ENCODE results near the gene NRG2.

Gene NRG2

GRCh38 chr5:139799359-139799758 is 243.7 kb downstream of the NRG2 start:
- H3F3A ChIP-seq (ENCODE audit: control insufficient read depth, insufficient read depth), result no peaks in the 10 kb centered on the region
- no peak overlapping the region for H3K4me2 ChIP-seq (ENCODE audit: low read length)
- H3K4me3 ChIP-seq (ENCODE audit: low read length), result no peak overlapping the region
- no peak overlapping the region for H3K27ac ChIP-seq (ENCODE audit: low read depth, low read length)
- H3K4me1 ChIP-seq (ENCODE audit: control insufficient read depth, low read length), result no peaks in the 10 kb centered on the region
- no peak for TF ChIP-seq CTCF (IDR thresholded peaks at IDR 0.05; ENCODE audit: low read depth, low read length, poor library complexity, severe bottlenecking)
- TF ChIP-seq EZH2phosphoT487 (IDR thresholded peaks at IDR 0.05; ENCODE audit: borderline replicate concordance, low read length), result no peak
- H3K36me3 ChIP-seq (ENCODE audit: control insufficient read depth, low read length), result no peaks in the 10 kb centered on the region
- H3K9me2 ChIP-seq (replicated peaks; ENCODE audit: control insufficient read depth, low read length), result no peaks in the 10 kb centered on the region
- H3K27me3 ChIP-seq (ENCODE audit: control insufficient read depth, low read length), result peaks cover 36% of the 10 kb centered on the region
- H4K20me1 ChIP-seq (ENCODE audit: control insufficient read depth, insufficient read depth, low read depth, low read length), result no peaks in the 10 kb centered on the region
- no peaks in the 10 kb centered on the region for H3K79me2 ChIP-seq (ENCODE audit: control insufficient read depth, low read length)
- H3K9me3 ChIP-seq (ENCODE audit: control insufficient read depth, insufficient read depth, low read length), result no peaks in the 10 kb centered on the region

- peaks cover 36% of the 10 kb centered on the region for H3K27me3 ChIP-seq (ENCODE audit: control insufficient read depth, low read length)
- TF ChIP-seq CTCF (IDR thresholded peaks at IDR 0.05; ENCODE audit: low read depth, low read length, poor library complexity, severe bottlenecking) (no peak), EZH2phosphoT487 (IDR thresholded peaks at IDR 0.05; ENCODE audit: borderline replicate concordance, low read length) (no peak)
Measured at GRCh38 chr5:139798883-139799282, 244.2 kb downstream of the NRG2 start.

GRCh38 chr5:139797856-139798510 is 245.1 kb downstream of the NRG2 start:
- Histone ChIP-seq H3K9me3 (ENCODE audit: control insufficient read depth, insufficient read depth, low read length) (no peaks in the 10 kb centered on the region), H3K27me3 (ENCODE audit: control insufficient read depth, low read length) (peaks cover 36% of the 10 kb centered on the region)

More at GRCh38 chr5:139798883-139799282, 244.2 kb downstream of the NRG2 start:
- H3F3A ChIP-seq (ENCODE audit: control insufficient read depth, insufficient read depth), result no peaks in the 10 kb centered on the region
- H3K4me1 ChIP-seq (ENCODE audit: control insufficient read depth, low read length), result no peaks in the 10 kb centered on the region
- no peaks in the 10 kb centered on the region for H3K36me3 ChIP-seq (ENCODE audit: control insufficient read depth, low read length)
- no peak overlapping the region for H3K4me2 ChIP-seq (ENCODE audit: low read length)
- H3K9me2 ChIP-seq (replicated peaks; ENCODE audit: control insufficient read depth, low read length), result no peaks in the 10 kb centered on the region
- no peak overlapping the region for H3K27ac ChIP-seq (ENCODE audit: low read depth, low read length)
- no peaks in the 10 kb centered on the region for H3K9me3 ChIP-seq (ENCODE audit: control insufficient read depth, insufficient read depth, low read length)
- no peak overlapping the region for H3K4me3 ChIP-seq (ENCODE audit: low read length)
- H3K79me2 ChIP-seq (ENCODE audit: control insufficient read depth, low read length), result no peaks in the 10 kb centered on the region
- H4K20me1 ChIP-seq (ENCODE audit: control insufficient read depth, insufficient read depth, low read depth, low read length), result no peaks in the 10 kb centered on the region

More at GRCh38 chr5:139797856-139798510, 245.1 kb downstream of the NRG2 start:
- no peaks in the 10 kb centered on the region for H3K36me3 ChIP-seq (ENCODE audit: control insufficient read depth, low read length)
- H3K4me1 ChIP-seq (ENCODE audit: control insufficient read depth, low read length), result no peaks in the 10 kb centered on the region
- no peak overlapping the region for H3K4me3 ChIP-seq (ENCODE audit: low read length)
- H3K9me2 ChIP-seq (replicated peaks; ENCODE audit: control insufficient read depth, low read length), result no peaks in the 10 kb centered on the region
- no peaks in the 10 kb centered on the region for H3F3A ChIP-seq (ENCODE audit: control insufficient read depth, insufficient read depth)
- no peak overlapping the region for H3K4me2 ChIP-seq (ENCODE audit: low read length)
- H3K27ac ChIP-seq (ENCODE audit: low read depth, low read length), result no peak overlapping the region
- no peaks in the 10 kb centered on the region for H4K20me1 ChIP-seq (ENCODE audit: control insufficient read depth, insufficient read depth, low read depth, low read length)
- TF ChIP-seq EZH2phosphoT487 (IDR thresholded peaks at IDR 0.05; ENCODE audit: borderline replicate concordance, low read length) (no peak), CTCF (IDR thresholded peaks at IDR 0.05; ENCODE audit: low read depth, low read length, poor library complexity, severe bottlenecking) (no peak)
- H3K79me2 ChIP-seq (ENCODE audit: control insufficient read depth, low read length), result no peaks in the 10 kb centered on the region
